ENCODE results near the gene OR13C9. TPM values are rescaled to one million over a fixed set of nuclear protein-coding genes. Genes with fewer than 3 reads are reported as not detected.

Gene OR13C9
- polyA plus RNA-seq, 1 donor from 2014 or later: not detected

DNA sequence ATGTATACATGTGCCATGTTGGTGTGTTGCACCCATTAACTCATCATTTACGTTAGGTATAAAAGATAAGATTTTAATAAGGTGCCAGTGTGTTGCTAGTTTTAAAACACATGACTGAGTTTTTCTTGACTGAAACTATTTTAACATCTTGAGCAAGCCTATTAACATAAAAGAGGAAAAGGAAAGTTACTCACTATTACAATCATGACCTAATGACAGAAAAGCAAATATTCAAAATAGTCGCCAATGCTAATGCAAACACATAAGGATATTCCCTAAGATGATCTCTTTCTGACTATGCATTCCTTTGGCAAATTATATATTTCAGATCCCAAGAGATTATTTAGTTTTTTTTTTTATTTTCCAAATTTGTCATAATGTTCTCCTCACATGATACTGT is 6.8 kb downstream of the OR13C9 start (continued):
- TF ChIP-seq MXI1 (conservative IDR thresholded peaks at IDR 0.05; ENCODE audit: poor library complexity, severe bottlenecking) (no peak), RAD21 (conservative IDR thresholded peaks at IDR 0.05) (no peak)

DNA sequence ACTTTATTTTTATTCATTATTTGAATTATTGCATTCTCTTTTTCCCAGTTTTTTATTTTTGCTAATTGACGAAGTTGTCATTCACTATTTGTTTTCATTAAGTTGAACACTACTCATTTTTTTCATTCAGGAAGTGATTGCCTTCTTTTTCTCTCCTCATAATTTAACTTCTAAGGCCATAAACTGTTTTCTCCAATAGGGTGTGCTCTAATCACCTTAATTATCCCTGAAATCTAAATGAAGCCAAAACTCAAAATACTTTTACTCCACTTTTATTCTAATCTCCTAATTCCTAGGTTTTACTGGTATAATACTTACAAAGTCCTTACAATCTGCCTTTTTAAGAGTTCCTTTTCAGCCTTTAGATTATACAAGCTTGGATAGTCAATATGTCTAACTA is 9.7 kb downstream of the OR13C9 start:
- Histone ChIP-seq H3K36me3 (ENCODE audit: insufficient read depth, low read length) (no peaks in the 10 kb centered on the region), H4K20me1 (ENCODE audit: insufficient read depth) (no peaks in the 10 kb centered on the region), H3K9ac (ENCODE audit: low read length) (no peak overlapping the region), H3K9me2 (ENCODE audit: insufficient read depth, low read length) (no peaks in the 10 kb centered on the region), H3K9me3 (ENCODE audit: low read length) (no peaks in the 10 kb centered on the region), H3F3A (ENCODE audit: insufficient read depth, low read length, poor library complexity, severe bottlenecking) (no peaks in the 10 kb centered on the region), H3K27me3 (ENCODE audit: insufficient read depth, low read depth, low read length) (peaks cover 37% of the 10 kb centered on the region), H3K79me2 (replicated peaks; ENCODE audit: insufficient read depth, low read length) (no peaks in the 10 kb centered on the region), H2AFZ (ENCODE audit: low read depth, low read length) (no peak overlapping the region), H3K4me2 (ENCODE audit: low read length) (no peak overlapping the region), H3K4me3 (ENCODE audit: low read length) (no peak overlapping the region), H3K27ac (ENCODE audit: low read length) (no peak overlapping the region)
- TF ChIP-seq TAF1 (IDR thresholded peaks at IDR 0.05; ENCODE audit: low read depth) (no peak), EZH2 (IDR thresholded peaks at IDR 0.05; ENCODE audit: borderline replicate concordance, insufficient read depth, low read length, poor library complexity, severe bottlenecking) (no peak), POLR2AphosphoS5 (IDR thresholded peaks at IDR 0.05) (no peak), SMC3 (conservative IDR thresholded peaks at IDR 0.05; ENCODE audit: poor library complexity) (no peak), MXI1 (conservative IDR thresholded peaks at IDR 0.05; ENCODE audit: poor library complexity, severe bottlenecking) (no peak), EP300 (conservative IDR thresholded peaks at IDR 0.05; ENCODE audit: poor library complexity, severe bottlenecking) (no peak), RAD21 (conservative IDR thresholded peaks at IDR 0.05) (no peak)
- TF ChIP-seq, protein P1, sequence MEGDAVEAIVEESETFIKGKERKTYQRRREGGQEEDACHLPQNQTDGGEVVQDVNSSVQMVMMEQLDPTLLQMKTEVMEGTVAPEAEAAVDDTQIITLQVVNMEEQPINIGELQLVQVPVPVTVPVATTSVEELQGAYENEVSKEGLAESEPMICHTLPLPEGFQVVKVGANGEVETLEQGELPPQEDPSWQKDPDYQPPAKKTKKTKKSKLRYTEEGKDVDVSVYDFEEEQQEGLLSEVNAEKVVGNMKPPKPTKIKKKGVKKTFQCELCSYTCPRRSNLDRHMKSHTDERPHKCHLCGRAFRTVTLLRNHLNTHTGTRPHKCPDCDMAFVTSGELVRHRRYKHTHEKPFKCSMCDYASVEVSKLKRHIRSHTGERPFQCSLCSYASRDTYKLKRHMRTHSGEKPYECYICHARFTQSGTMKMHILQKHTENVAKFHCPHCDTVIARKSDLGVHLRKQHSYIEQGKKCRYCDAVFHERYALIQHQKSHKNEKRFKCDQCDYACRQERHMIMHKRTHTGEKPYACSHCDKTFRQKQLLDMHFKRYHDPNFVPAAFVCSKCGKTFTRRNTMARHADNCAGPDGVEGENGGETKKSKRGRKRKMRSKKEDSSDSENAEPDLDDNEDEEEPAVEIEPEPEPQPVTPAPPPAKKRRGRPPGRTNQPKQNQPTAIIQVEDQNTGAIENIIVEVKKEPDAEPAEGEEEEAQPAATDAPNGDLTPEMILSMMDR (IDR thresholded peaks at IDR 0.05; ENCODE audit: poor library complexity, severe bottlenecking): no peak
- TF ChIP-seq, protein P2, sequence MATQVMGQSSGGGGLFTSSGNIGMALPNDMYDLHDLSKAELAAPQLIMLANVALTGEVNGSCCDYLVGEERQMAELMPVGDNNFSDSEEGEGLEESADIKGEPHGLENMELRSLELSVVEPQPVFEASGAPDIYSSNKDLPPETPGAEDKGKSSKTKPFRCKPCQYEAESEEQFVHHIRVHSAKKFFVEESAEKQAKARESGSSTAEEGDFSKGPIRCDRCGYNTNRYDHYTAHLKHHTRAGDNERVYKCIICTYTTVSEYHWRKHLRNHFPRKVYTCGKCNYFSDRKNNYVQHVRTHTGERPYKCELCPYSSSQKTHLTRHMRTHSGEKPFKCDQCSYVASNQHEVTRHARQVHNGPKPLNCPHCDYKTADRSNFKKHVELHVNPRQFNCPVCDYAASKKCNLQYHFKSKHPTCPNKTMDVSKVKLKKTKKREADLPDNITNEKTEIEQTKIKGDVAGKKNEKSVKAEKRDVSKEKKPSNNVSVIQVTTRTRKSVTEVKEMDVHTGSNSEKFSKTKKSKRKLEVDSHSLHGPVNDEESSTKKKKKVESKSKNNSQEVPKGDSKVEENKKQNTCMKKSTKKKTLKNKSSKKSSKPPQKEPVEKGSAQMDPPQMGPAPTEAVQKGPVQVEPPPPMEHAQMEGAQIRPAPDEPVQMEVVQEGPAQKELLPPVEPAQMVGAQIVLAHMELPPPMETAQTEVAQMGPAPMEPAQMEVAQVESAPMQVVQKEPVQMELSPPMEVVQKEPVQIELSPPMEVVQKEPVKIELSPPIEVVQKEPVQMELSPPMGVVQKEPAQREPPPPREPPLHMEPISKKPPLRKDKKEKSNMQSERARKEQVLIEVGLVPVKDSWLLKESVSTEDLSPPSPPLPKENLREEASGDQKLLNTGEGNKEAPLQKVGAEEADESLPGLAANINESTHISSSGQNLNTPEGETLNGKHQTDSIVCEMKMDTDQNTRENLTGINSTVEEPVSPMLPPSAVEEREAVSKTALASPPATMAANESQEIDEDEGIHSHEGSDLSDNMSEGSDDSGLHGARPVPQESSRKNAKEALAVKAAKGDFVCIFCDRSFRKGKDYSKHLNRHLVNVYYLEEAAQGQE (IDR thresholded peaks at IDR 0.05; ENCODE audit: borderline replicate concordance): no peak

DNA sequence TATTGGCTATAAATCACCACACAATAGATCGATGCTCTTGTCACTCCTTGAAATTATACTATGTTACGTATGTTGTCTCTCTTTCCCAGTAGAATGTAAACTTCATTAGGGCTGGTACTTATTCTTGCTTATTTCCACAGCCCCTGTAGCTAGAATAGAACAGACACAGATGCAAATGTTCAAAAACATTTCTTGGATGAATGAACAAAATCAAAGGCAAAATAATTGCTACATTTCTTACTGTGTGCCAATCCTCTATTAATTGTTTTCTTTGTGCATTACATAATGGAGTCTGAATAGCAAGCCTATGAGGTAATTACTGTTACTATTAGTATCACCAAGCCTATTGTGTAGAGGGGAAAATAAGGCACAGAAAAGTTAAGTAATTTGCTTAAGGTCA is 11.9 kb downstream of the OR13C9 start:
- Histone ChIP-seq H3K9me2 (ENCODE audit: insufficient read depth, low read length) (no peaks in the 10 kb centered on the region), H3K36me3 (ENCODE audit: insufficient read depth, low read length) (no peaks in the 10 kb centered on the region), H3K4me2 (ENCODE audit: low read length) (no peak overlapping the region), H3K9ac (ENCODE audit: low read length) (no peak overlapping the region), H3K27me3 (ENCODE audit: insufficient read depth, low read depth, low read length) (peaks cover 52% of the 10 kb centered on the region), H4K20me1 (ENCODE audit: insufficient read depth) (no peaks in the 10 kb centered on the region), H3F3A (ENCODE audit: insufficient read depth, low read length, poor library complexity, severe bottlenecking) (no peaks in the 10 kb centered on the region), H2AFZ (ENCODE audit: low read depth, low read length) (no peak overlapping the region), H3K9me3 (ENCODE audit: low read length) (no peaks in the 10 kb centered on the region), H3K79me2 (replicated peaks; ENCODE audit: insufficient read depth, low read length) (no peaks in the 10 kb centered on the region), H3K27ac (ENCODE audit: low read length) (no peak overlapping the region), H3K4me3 (ENCODE audit: low read length) (no peak overlapping the region)
- TF ChIP-seq RAD21 (conservative IDR thresholded peaks at IDR 0.05) (no peak), TAF1 (IDR thresholded peaks at IDR 0.05; ENCODE audit: low read depth) (no peak), POLR2AphosphoS5 (IDR thresholded peaks at IDR 0.05) (no peak), SMC3 (conservative IDR thresholded peaks at IDR 0.05; ENCODE audit: poor library complexity) (no peak), MXI1 (conservative IDR thresholded peaks at IDR 0.05; ENCODE audit: poor library complexity, severe bottlenecking) (no peak), EP300 (conservative IDR thresholded peaks at IDR 0.05; ENCODE audit: poor library complexity, severe bottlenecking) (no peak), EZH2 (IDR thresholded peaks at IDR 0.05; ENCODE audit: borderline replicate concordance, insufficient read depth, low read length, poor library complexity, severe bottlenecking) (no peak)
- TF ChIP-seq, protein P1 (IDR thresholded peaks at IDR 0.05; ENCODE audit: poor library complexity, severe bottlenecking): no peak
- TF ChIP-seq, protein P2 (IDR thresholded peaks at IDR 0.05; ENCODE audit: borderline replicate concordance): no peak
